Measurements from ENCODE around the gene TSHZ2. TPM values are rescaled to one million over a fixed set of nuclear protein-coding genes. Genes with fewer than 3 reads are reported as not detected.

The TSHZ2 gene
- total RNA-seq, 1 experiment from 2014 or later, result 0.07 TPM

DNA sequence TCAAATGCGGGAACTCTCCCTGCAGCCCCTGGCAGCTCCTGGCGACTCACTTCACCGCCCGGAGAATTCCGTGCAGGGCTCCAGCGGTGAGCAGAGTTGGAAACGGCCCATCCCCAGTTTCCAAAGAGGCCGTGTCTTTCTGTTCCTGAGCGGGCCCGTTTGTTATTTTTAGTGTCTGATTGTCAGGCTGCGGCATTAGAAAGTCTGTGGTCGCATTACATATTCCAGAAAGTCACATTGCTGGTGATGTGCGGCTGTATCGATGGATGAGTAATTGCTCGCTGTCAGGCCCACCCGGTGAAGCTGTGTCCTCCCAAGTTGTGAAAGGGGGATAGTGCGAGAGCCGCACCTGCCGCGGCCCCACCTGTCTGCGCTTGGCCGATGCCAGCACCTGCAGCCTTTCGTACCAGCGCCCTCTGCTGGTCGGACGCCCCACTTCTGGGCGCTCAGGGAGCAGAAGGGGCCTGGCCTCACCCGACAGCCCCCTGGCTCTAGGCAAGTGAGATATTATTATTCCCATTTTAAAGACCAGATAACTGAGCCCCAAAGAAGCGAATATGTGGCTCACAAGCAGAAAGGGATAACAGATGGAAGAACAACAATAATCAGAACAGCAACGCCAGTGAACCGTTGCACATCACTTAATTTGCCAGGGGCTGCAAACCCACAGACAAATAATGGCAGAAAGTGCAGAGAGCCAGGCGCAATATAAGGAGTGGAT, 244.9 kb downstream of the TSHZ2 start:
- H3K27ac Mint-ChIP-seq, result no peak overlapping the region; a peak in 1 of 7 replicates
- Histone ChIP-seq H3K9me3 (ENCODE audit: control insufficient read depth, low read depth, low read length) (no peaks in the 10 kb centered on the region), H3K23ac (ENCODE audit: insufficient read length, low read depth, low read length) (no peak overlapping the region), H2BK15ac (ENCODE audit: low read depth, low read length) (no peak overlapping the region), H3K27me3 (ENCODE audit: insufficient read depth, low read length) (no peaks in the 10 kb centered on the region), H3K79me2 (ENCODE audit: insufficient read depth, low read length) (no peaks in the 10 kb centered on the region), H3K18ac (ENCODE audit: insufficient read length, low read depth, low read length) (no peak overlapping the region), H2BK120ac (ENCODE audit: low read depth, low read length, poor library complexity, severe bottlenecking) (no peak overlapping the region), H3K14ac (ENCODE audit: insufficient read depth, low read length) (no peak overlapping the region), H3K23me2 (ENCODE audit: insufficient read length, low read depth, low read length, poor library complexity, severe bottlenecking) (no peaks in the 10 kb centered on the region), H3K27ac (ENCODE audit: insufficient read length, low read depth, low read length) (no peak overlapping the region), H2BK20ac (ENCODE audit: low read depth, low read length, poor library complexity, severe bottlenecking) (no peak overlapping the region), H2BK5ac (ENCODE audit: insufficient read length, low read length) (no peak overlapping the region), H4K20me1 (ENCODE audit: control insufficient read depth, insufficient read depth, insufficient read length) (no peaks in the 10 kb centered on the region), H4K8ac (replicated peaks; ENCODE audit: insufficient read length, low read depth, low read length) (no peak overlapping the region), H3K4me2 (ENCODE audit: insufficient read depth, insufficient read length, low read length) (peak overlapping the region; percentile 15), H3K4me1 (ENCODE audit: insufficient read depth, low read length) (0 out of 2 replicates have a peak, but pooled peaks cover 6% of the 10 kb centered on the region), H3K79me1 (ENCODE audit: insufficient read depth, low read depth, low read length, poor library complexity, severe bottlenecking) (no peaks in the 10 kb centered on the region), H2AFZ (ENCODE audit: low read length) (no peak overlapping the region), H3K4ac (ENCODE audit: low read depth, low read length) (no peak overlapping the region), H2AK5ac (ENCODE audit: insufficient read length, low read length) (no peak overlapping the region), H2BK12ac (ENCODE audit: insufficient read length, low read depth, low read length) (no peak overlapping the region), H4K5ac (ENCODE audit: insufficient read length, low read depth, low read length) (no peak overlapping the region), H4K91ac (ENCODE audit: insufficient read length, low read depth, low read length) (no peak overlapping the region), H3K9ac (ENCODE audit: extremely low read depth, insufficient read length, low read length) (no peak overlapping the region), H3T11ph (ENCODE audit: low read length) (no peak overlapping the region), H3K56ac (ENCODE audit: insufficient read length, low read depth, low read length) (no peak overlapping the region)
- peaks cover 34 to 48% of the 10 kb centered on the region in 2 experiments for H3K4me1 Mint-ChIP-seq
- no CpG with 5 or more reads among the region's 32 CpGs for WGBS (ENCODE audit: extremely low coverage, insufficient read length, low lambda C conversion rate)
- H3K4me3 Mint-ChIP-seq, result peak overlapping the region in 1 of 2 experiments; percentile 45; a peak in 3 of 5 replicates
- TF ChIP-seq, protein P1, sequence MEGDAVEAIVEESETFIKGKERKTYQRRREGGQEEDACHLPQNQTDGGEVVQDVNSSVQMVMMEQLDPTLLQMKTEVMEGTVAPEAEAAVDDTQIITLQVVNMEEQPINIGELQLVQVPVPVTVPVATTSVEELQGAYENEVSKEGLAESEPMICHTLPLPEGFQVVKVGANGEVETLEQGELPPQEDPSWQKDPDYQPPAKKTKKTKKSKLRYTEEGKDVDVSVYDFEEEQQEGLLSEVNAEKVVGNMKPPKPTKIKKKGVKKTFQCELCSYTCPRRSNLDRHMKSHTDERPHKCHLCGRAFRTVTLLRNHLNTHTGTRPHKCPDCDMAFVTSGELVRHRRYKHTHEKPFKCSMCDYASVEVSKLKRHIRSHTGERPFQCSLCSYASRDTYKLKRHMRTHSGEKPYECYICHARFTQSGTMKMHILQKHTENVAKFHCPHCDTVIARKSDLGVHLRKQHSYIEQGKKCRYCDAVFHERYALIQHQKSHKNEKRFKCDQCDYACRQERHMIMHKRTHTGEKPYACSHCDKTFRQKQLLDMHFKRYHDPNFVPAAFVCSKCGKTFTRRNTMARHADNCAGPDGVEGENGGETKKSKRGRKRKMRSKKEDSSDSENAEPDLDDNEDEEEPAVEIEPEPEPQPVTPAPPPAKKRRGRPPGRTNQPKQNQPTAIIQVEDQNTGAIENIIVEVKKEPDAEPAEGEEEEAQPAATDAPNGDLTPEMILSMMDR (conservative IDR thresholded peaks at IDR 0.05), result peak; percentile 97
- DNase-seq, result peak; percentile 89
- peaks cover 13 to 20% (median 20%) of the 10 kb centered on the region in 3 experiments for H3K36me3 Mint-ChIP-seq (ENCODE audit: insufficient read depth in 1 of 3, low read depth in 3 of 3)
- peaks cover 18 to 21% of the 10 kb centered on the region in 2 experiments for H3K9me3 Mint-ChIP-seq
- H3K27me3 Mint-ChIP-seq (ENCODE audit: low read depth), result peaks cover 14% of the 10 kb centered on the region

All from H9 (cell line).